Measurements from ENCODE around the gene FAM53C.

DNA sequence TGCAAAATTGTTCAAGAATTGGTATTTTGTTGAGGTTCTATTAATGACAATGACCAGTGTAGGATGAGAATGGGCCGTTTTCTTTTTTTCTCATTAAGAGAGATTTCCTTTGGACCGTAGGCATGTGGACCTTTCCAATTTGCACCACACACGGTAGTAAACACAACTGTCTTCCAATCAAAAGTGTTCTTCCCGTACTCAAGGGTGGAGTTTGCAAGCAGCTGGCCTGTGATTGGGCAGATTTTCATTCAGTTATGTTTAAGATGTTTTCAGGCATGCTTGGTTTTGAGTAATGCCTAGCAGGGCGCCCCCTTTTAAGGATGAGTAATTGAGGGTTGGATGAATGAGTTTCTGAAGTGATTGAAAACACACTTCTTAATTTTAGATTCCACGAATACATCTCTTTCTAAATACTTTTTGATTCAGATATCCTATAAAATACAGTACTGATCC lies 16.9 kb downstream of the FAM53C start:
- TF ChIP-seq, protein P1, sequence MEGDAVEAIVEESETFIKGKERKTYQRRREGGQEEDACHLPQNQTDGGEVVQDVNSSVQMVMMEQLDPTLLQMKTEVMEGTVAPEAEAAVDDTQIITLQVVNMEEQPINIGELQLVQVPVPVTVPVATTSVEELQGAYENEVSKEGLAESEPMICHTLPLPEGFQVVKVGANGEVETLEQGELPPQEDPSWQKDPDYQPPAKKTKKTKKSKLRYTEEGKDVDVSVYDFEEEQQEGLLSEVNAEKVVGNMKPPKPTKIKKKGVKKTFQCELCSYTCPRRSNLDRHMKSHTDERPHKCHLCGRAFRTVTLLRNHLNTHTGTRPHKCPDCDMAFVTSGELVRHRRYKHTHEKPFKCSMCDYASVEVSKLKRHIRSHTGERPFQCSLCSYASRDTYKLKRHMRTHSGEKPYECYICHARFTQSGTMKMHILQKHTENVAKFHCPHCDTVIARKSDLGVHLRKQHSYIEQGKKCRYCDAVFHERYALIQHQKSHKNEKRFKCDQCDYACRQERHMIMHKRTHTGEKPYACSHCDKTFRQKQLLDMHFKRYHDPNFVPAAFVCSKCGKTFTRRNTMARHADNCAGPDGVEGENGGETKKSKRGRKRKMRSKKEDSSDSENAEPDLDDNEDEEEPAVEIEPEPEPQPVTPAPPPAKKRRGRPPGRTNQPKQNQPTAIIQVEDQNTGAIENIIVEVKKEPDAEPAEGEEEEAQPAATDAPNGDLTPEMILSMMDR (IDR thresholded peaks at IDR 0.05): no peak
- TF ChIP-seq POLR2A (IDR thresholded peaks at IDR 0.05): no peak
